Osteocyte (in vitro differentiated cells): ENCODE results near the gene MMP17. TPM values are rescaled to one million over a fixed set of nuclear protein-coding genes. Genes with fewer than 3 reads are reported as not detected.

Experiments
- DNase-seq: peaks from one replicate; pipeline ENCODE4 v3.0.0; 2021; ENCODE audit warnings: mixed read lengths; ENCODE audit not compliant: unreplicated experiment; ENCODE audit errors: extremely low spot score
- H3K27ac Mint-ChIP-seq: one replicate; pipeline ENCODE4 v1.8.0; 2021; ENCODE audit warnings: mild to moderate bottlenecking, mixed read lengths; ENCODE audit not compliant: unreplicated experiment
- H3K27me3 Mint-ChIP-seq: one replicate; pipeline ENCODE4 v1.8.0; 2021; ENCODE audit warnings: mixed read lengths; ENCODE audit not compliant: unreplicated experiment
- H3K36me3 Mint-ChIP-seq: one replicate; pipeline ENCODE4 v1.8.0; 2021; ENCODE audit warnings: mixed read lengths; ENCODE audit not compliant: unreplicated experiment
- H3K4me1 Mint-ChIP-seq: one replicate; pipeline ENCODE4 v1.8.0; 2021; ENCODE audit warnings: mixed read lengths; ENCODE audit not compliant: unreplicated experiment
- H3K4me3 Mint-ChIP-seq: one replicate; pipeline ENCODE4 v1.8.0; 2021; ENCODE audit warnings: mild to moderate bottlenecking, moderate library complexity, mixed read lengths; ENCODE audit not compliant: unreplicated experiment
- H3K9me3 Mint-ChIP-seq: one replicate; pipeline ENCODE4 v1.8.0; 2021; ENCODE audit warnings: mixed read lengths; ENCODE audit not compliant: unreplicated experiment
- total RNA-seq: library from RNA; stranded (reverse); gene quantifications from 2 replicates; pipeline ENCODE4 v1.2.1, GENCODE V29; 2021
- TF ChIP-seq, protein P1 (sequence below): fragments of 200-600 bp; sonication (generic); IDR thresholded peaks from 2 replicates; pipeline ENCODE4 v1.5.0; 2021; ENCODE audit warnings: antibody characterized with exemption, mild to moderate bottlenecking, moderate library complexity

The MMP17 gene
- total RNA-seq, 1 donor from 2014 or later, result 1.7 TPM

DNA sequence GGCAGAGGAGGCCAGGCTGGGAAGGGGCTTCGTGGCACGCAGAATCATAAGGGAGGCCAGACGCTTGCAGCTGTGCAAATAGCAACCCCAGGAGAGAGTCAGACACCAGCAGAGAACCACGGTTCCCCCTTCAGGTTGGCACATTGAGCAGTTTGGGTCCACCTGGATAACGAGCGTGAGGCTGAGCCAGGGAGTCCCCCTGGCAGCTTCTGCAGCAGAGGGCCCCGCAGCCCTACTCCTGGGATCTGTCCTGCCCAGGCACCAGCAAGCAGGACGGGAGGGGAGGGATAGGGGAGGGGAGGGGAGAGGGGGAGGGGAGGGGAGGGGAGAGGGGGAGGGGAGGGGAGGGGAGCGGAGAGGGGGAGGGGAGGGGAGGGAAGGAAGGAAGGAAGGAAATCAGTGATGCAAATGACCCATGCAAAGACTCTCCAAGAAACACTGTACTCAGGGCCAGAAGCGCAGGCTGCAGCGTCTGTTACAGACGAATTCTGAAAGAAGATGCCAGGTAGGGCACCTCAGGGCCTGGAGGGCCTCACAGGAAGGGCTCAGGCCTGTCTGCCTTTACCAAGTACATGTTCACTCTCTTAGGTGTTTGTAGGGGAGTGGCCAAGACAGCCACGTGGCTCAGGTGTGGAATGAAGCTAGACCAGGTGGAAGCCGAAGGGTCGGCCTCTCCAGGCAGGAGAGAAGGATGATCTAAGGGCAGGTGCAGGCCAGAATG, 32.3 kb upstream of the MMP17 start:
- Mint-ChIP-seq H3K9me3 (no peaks in the 10 kb centered on the region), H3K27me3 (no peaks in the 10 kb centered on the region), H3K4me3 (no peak overlapping the region), H3K4me1 (no peaks in the 10 kb centered on the region), H3K27ac (no peak overlapping the region), H3K36me3 (peaks cover 29% of the 10 kb centered on the region)
- no peak for DNase-seq
- TF ChIP-seq, protein P1, sequence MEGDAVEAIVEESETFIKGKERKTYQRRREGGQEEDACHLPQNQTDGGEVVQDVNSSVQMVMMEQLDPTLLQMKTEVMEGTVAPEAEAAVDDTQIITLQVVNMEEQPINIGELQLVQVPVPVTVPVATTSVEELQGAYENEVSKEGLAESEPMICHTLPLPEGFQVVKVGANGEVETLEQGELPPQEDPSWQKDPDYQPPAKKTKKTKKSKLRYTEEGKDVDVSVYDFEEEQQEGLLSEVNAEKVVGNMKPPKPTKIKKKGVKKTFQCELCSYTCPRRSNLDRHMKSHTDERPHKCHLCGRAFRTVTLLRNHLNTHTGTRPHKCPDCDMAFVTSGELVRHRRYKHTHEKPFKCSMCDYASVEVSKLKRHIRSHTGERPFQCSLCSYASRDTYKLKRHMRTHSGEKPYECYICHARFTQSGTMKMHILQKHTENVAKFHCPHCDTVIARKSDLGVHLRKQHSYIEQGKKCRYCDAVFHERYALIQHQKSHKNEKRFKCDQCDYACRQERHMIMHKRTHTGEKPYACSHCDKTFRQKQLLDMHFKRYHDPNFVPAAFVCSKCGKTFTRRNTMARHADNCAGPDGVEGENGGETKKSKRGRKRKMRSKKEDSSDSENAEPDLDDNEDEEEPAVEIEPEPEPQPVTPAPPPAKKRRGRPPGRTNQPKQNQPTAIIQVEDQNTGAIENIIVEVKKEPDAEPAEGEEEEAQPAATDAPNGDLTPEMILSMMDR, result no peak

DNA sequence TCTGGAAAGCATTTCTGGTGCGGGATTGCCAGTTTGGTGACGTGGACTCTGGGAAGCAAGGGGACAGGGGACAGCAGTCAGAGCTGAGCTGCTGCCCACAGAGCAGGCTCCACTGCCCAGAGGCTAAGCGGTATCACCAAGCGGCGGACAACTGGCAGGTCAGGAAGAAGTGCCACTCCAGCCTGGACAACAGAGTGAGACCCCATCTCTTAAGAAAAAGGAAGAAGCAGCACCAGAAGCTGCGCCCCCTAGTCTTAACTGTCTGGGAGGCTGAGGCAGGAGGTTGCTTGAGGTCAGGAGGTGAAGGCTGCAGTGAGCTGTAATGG, 31.8 kb upstream of the MMP17 start:
- H3K27me3 Mint-ChIP-seq, result no peaks in the 10 kb centered on the region
- peaks cover 29% of the 10 kb centered on the region for H3K36me3 Mint-ChIP-seq
- no peaks in the 10 kb centered on the region for H3K4me1 Mint-ChIP-seq
- H3K27ac Mint-ChIP-seq, result no peak overlapping the region
- H3K4me3 Mint-ChIP-seq, result no peak overlapping the region
- H3K9me3 Mint-ChIP-seq, result no peaks in the 10 kb centered on the region
- TF ChIP-seq, protein P1, result no peak
- no peak for DNase-seq

DNA sequence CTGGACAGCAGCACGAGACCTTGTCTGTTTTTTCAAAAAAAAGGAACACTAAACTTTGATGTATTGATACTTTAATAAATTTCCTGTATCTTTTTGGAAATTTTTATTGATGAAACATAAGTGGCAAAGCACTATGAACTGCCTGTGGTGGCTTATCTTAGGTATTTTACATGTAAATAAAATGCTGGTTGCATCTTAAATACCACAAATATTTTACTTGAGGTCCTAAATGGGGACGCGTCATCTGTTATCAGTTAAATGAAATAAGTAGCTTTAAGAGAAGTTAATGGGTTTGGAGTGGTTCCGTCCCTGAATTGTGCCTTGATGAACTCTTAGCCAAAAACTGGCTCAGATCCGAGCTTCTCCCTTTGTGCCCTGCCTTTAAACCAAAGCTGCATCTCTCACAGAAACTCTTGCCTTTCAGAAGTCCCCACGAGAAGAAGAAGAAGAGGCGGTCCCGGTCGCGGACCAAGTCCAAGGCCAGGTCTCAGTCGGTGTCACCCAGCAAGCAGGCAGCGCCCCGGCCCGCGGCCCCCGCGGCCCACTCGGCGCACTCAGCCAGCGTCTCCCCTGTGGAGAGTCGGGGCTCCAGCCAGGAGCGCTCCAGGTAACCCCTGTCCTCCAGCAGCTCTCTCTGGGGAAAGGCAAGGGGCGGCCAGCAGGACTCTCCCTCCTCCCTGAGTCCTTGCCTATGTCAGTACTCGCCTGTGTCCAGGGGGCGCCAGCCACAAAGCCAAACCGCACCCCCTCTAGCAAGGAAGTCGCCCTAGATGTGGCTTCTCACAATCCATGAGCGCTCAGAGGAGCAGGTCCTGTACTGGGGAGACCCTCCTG, 31.2 kb upstream of the MMP17 start:
- no peak for DNase-seq
- H3K9me3 Mint-ChIP-seq, result no peaks in the 10 kb centered on the region

DNA sequence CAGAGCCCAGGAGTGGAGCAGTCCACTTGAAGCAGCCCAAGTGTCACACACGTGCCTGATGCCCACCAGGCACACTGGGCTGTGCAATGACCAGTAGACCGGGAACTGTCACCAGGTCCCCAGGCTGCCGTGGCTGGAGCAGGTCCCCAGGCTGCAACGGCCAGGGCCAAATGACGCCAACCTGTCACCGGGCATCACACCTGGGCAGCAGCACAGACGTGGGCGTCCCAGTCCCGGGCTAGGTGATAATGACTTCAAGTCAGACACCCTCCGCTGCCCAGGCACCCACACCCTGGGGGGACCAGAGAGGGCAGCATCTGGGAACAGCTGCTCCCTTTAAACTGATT, 30.6 kb upstream of the MMP17 start:
- no peaks in the 10 kb centered on the region for H3K4me1 Mint-ChIP-seq
- DNase-seq, result no peak

More for the DNA sequence above, 31.2 kb upstream of the MMP17 start:
- H3K4me3 Mint-ChIP-seq, result no peak overlapping the region
- H3K27me3 Mint-ChIP-seq, result no peaks in the 10 kb centered on the region
- no peak overlapping the region for H3K27ac Mint-ChIP-seq
- H3K4me1 Mint-ChIP-seq, result no peaks in the 10 kb centered on the region
- H3K36me3 Mint-ChIP-seq, result peaks cover 30% of the 10 kb centered on the region
- TF ChIP-seq, protein P1, result no peak

DNA sequence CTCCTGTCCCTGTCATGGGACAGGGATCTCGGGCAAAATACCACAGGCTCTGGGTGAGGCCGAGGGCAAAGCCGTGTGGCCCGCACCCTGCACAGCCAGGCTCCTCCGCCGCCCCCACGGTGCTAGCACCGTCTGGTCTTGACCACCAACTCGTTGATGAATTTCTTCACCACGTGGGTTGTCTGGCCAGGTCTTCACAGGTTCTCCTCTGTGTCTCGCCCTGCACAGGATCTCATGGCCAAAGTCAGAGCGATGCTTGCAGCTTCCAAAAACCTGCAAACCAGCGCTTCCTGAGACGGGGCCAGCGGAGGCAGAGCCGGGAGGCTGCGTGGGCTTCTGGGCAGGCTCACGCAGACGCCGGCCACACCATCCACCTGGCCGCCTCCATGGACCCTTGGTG, 29.0 kb upstream of the MMP17 start:
- Mint-ChIP-seq H3K9me3 (no peaks in the 10 kb centered on the region), H3K4me1 (peaks cover 5% of the 10 kb centered on the region), H3K4me3 (no peak overlapping the region), H3K27ac (no peak overlapping the region), H3K27me3 (no peaks in the 10 kb centered on the region), H3K36me3 (peaks cover 21% of the 10 kb centered on the region)
- DNase-seq, result no peak
- TF ChIP-seq, protein P1, result no peak

More for the DNA sequence above, 30.6 kb upstream of the MMP17 start:
- H3K9me3 Mint-ChIP-seq, result no peaks in the 10 kb centered on the region
- no peak overlapping the region for H3K27ac Mint-ChIP-seq
- H3K36me3 Mint-ChIP-seq, result peaks cover 32% of the 10 kb centered on the region
- no peaks in the 10 kb centered on the region for H3K27me3 Mint-ChIP-seq
- TF ChIP-seq, protein P1, result no peak
- H3K4me3 Mint-ChIP-seq, result no peak overlapping the region
